Measurements from ENCODE around the gene GOLGA7B. TPM values are rescaled to one million over a fixed set of nuclear protein-coding genes. Genes with fewer than 3 reads are reported as not detected.

The GOLGA7B gene
- total RNA-seq, 4 donors from 2014 or later = 0.14 to 0.16 TPM; not detected in 2

DNA sequence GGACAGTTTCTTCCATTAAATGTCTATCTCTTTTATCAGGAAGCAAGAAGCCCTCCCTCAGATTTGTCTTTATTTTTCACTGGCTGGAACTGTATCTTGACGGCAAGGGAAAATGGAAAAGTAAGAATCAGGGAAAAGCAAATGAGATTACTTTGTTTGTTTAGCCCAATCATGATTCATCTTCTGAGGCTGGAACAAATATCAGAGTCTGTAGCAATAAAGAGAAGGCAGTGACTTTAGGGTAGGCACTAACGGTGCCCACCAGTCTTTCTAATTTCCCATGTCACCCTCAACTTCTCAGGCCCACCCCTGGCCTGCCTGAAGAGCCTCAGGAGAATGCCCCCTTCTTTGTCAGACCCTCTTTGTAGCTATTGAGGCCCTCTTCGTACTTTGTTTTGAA lies 36.3 kb upstream of the GOLGA7B start:
- Histone ChIP-seq H3K27me3 (no peaks in the 10 kb centered on the region), H3K4me1 (no peaks in the 10 kb centered on the region), H3K9me3 (no peaks in the 10 kb centered on the region), H3K27ac (no peak overlapping the region), H3K36me3 (no peaks in the 10 kb centered on the region), H3K4me3 (no peak overlapping the region)
- DNase-seq = no peak
- intact Hi-C loops (cut with DNase I; ENCODE audit: low total_unique reads) = no loop called here
- 36 to 48% methylated on average over 3 of the region's 3 CpGs for WGBS, 2 donors (ENCODE audit: low coverage in 1 of 2)
- TF ChIP-seq CTCF (IDR thresholded peaks at IDR 0.05) = no peak
- no peak for TF ChIP-seq POLR2AphosphoS5 (IDR thresholded peaks at IDR 0.05)
- no peak for TF ChIP-seq EP300 (IDR thresholded peaks at IDR 0.05; ENCODE audit: low read depth)
- TF ChIP-seq POLR2A (IDR thresholded peaks at IDR 0.05) = no peak
- in situ Hi-C loops (cut with MboI; ENCODE audit: low pct_ligation_motif_present in 1 of 4, low pct_unique_long_range_greater_than_20kb in 1 of 4, low sequenced_read_pairs in 3 of 4) = no loop called here

GRCh38 chr10:97814996-97815395 lies 34.6 kb upstream of the GOLGA7B start:
- WGBS, 2 donors (ENCODE audit: low coverage in 1 of 2) = 88 to 100% methylated on average over 1 to 5 of the region's 5 CpGs
- Histone ChIP-seq H3K4me3 (no peak overlapping the region), H3K9me3 (no peaks in the 10 kb centered on the region), H3K36me3 (no peaks in the 10 kb centered on the region), H3K27me3 (no peaks in the 10 kb centered on the region), H3K27ac (no peak overlapping the region), H3K4me1 (no peaks in the 10 kb centered on the region)
- intact Hi-C loops (cut with DNase I; ENCODE audit: low total_unique reads) (no loop called here), in situ Hi-C loops (cut with MboI; ENCODE audit: low pct_ligation_motif_present in 1 of 4, low pct_unique_long_range_greater_than_20kb in 1 of 4, low sequenced_read_pairs in 3 of 4) (no loop called here)
- no peak for DNase-seq
- no peak for TF ChIP-seq CTCF (IDR thresholded peaks at IDR 0.05)

DNA sequence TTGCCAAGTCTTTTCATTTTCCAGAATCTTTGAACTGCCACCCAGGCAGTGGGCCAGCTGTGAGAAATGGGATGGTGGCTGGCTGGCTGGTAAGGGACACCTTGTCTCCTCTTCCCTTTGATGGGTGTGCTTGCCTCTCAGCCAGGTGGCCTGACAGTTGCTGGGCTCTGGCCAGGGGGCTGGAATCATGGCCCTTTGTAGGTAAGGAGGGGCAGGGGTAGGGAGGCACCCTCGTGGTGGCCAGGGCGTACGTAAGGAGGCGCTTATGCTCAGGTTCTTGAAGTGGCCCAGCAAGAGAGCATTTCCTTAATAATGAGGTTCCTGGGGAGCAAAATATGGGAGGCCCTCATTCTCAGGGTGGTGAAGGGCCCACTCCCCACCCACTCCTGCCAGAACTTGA lies 33.0 kb upstream of the GOLGA7B start:
- WGBS, 2 donors (ENCODE audit: low coverage in 1 of 2) = 77% methylated on average over 4 of the region's 4 CpGs; no CpG with 5 or more reads in 1 of the 2 donors
- in situ Hi-C loops (cut with MboI; ENCODE audit: low pct_ligation_motif_present in 1 of 4, low pct_unique_long_range_greater_than_20kb in 1 of 4, low sequenced_read_pairs in 3 of 4) (no loop called here), intact Hi-C loops (cut with DNase I; ENCODE audit: low total_unique reads) (no loop called here)

GRCh38 chr10:97818572-97818971 lies 31.1 kb upstream of the GOLGA7B start:
- H3K27ac ChIP-seq = no peak overlapping the region
- no peaks in the 10 kb centered on the region for H3K36me3 ChIP-seq
- H3K4me3 ChIP-seq = no peak overlapping the region
- no peak for DNase-seq
- peaks cover 8% of the 10 kb centered on the region for H3K27me3 ChIP-seq
- H3K9me3 ChIP-seq = no peaks in the 10 kb centered on the region
- in situ Hi-C loops (cut with MboI; ENCODE audit: low pct_ligation_motif_present in 1 of 4, low pct_unique_long_range_greater_than_20kb in 1 of 4, low sequenced_read_pairs in 3 of 4) (no loop called here), intact Hi-C loops (cut with DNase I; ENCODE audit: low total_unique reads) (no loop called here)
- TF ChIP-seq POLR2A (IDR thresholded peaks at IDR 0.05) (no peak), CTCF (IDR thresholded peaks at IDR 0.05) (no peak), POLR2AphosphoS5 (IDR thresholded peaks at IDR 0.05) (no peak), EP300 (IDR thresholded peaks at IDR 0.05; ENCODE audit: low read depth) (no peak)
- no peaks in the 10 kb centered on the region for H3K4me1 ChIP-seq

More for the DNA sequence above, 33.0 kb upstream of the GOLGA7B start:
- no peak overlapping the region for H3K27ac ChIP-seq
- DNase-seq = no peak
- no peaks in the 10 kb centered on the region for H3K4me1 ChIP-seq
- no peak overlapping the region for H3K4me3 ChIP-seq
- H3K27me3 ChIP-seq = peaks cover 4% of the 10 kb centered on the region
- no peaks in the 10 kb centered on the region for H3K36me3 ChIP-seq
- TF ChIP-seq POLR2A (IDR thresholded peaks at IDR 0.05) = no peak
- no peaks in the 10 kb centered on the region for H3K9me3 ChIP-seq

DNA sequence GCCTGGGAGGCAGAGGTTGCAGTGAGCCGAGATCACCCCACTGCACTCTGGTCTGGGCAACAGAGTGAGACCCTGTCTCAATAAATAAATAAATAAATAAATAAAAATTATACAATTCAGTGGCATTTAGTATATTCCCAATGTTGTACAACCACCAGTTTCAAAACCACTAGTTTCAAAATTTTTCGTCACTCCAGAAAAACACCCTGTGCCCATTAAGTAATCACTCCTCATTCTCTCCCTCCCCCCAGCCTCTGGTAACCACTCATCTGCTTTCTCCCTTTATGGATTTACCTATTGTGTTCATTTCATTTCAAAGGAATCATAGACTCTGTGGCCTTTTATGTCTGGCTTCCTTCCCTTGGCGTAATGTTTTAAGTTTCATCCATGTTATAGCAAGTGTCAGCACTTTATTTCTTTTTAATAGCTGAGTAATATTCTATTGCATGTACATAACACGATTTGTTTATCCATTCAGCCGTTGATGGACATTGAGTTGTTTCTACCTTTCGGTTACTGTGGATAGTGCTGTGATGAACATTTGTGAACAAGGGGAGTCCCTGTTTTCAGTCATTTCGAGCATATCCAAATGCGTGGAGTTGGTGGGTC lies 29.4 kb upstream of the GOLGA7B start:
- in situ Hi-C loops (cut with MboI; ENCODE audit: low pct_ligation_motif_present in 1 of 4, low pct_unique_long_range_greater_than_20kb in 1 of 4, low sequenced_read_pairs in 3 of 4) = no loop called here
- Histone ChIP-seq H3K9me3 (no peaks in the 10 kb centered on the region), H3K27ac (no peak overlapping the region), H3K27me3 (peaks cover 8% of the 10 kb centered on the region), H3K36me3 (no peaks in the 10 kb centered on the region), H3K4me1 (no peaks in the 10 kb centered on the region), H3K4me3 (no peak overlapping the region)
- no peak for TF ChIP-seq CTCF (IDR thresholded peaks at IDR 0.05)
- TF ChIP-seq POLR2A (IDR thresholded peaks at IDR 0.05) = no peak
- no peak for TF ChIP-seq POLR2AphosphoS5 (IDR thresholded peaks at IDR 0.05)
- TF ChIP-seq EP300 (IDR thresholded peaks at IDR 0.05; ENCODE audit: low read depth) = no peak
- WGBS, 2 donors (ENCODE audit: low coverage in 1 of 2) = 83 to 89% methylated on average over 8 of the region's 8 CpGs
- intact Hi-C loops (cut with DNase I; ENCODE audit: low total_unique reads) = loop anchor here (5.0 kb wide), 1 partner anchor 1643 kb away; no protein-coding TSS in a partner anchor
- no peak for DNase-seq

All from transverse colon (tissue), 4 donors.